Fibroblast of peridontal ligament (primary cell): ENCODE data around the gene CCNY.

Experiments used
- DNase-seq: peaks from one replicate; pipeline ENCODE4 v3.0.0-alpha.2; 2010; ENCODE audit errors: extremely low read depth

CCNY gene

GRCh38 chr10:35452847-35453246, 116.5 kb downstream of the CCNY start:
- no peak for DNase-seq

GRCh38 chr10:35453855-35454532, 117.7 kb downstream of the CCNY start:
- DNase-seq: peak; percentile 69

- DNase-seq: no peak
These were observed 119.9 kb downstream of the CCNY start for GRCh38 chr10:35456153-35456720.

- no peak for DNase-seq
These were observed 120.5 kb downstream of the CCNY start for GRCh38 chr10:35456784-35457183.

GRCh38 chr10:35458500-35459448, 122.5 kb downstream of the CCNY start:
- no peak for DNase-seq

GRCh38 chr10:35459449-35459847, 123.1 kb downstream of the CCNY start:
- DNase-seq: no peak

- peak; percentile 30 for DNase-seq
These were observed 124.6 kb downstream of the CCNY start for GRCh38 chr10:35460852-35461460.

GRCh38 chr10:35462491-35462934, 126.2 kb downstream of the CCNY start:
- no peak for DNase-seq

GRCh38 chr10:35463105-35463867, 127.0 kb downstream of the CCNY start:
- no peak for DNase-seq

GRCh38 chr10:35463878-35464277, 127.6 kb downstream of the CCNY start:
- DNase-seq: no peak

- DNase-seq: no peak
These were observed 128.6 kb downstream of the CCNY start for GRCh38 chr10:35464825-35465456.

- no peak for DNase-seq
These were observed 129.4 kb downstream of the CCNY start for GRCh38 chr10:35465673-35466072.

GRCh38 chr10:35466170-35466569, 129.9 kb downstream of the CCNY start:
- no peak for DNase-seq

- DNase-seq: no peak
These were observed 130.4 kb downstream of the CCNY start for GRCh38 chr10:35466661-35467060.

- DNase-seq: no peak
These were observed 130.9 kb downstream of the CCNY start for GRCh38 chr10:35467186-35467585.

GRCh38 chr10:35470248-35470924, 134.1 kb downstream of the CCNY start:
- no peak for DNase-seq

GRCh38 chr10:35470925-35471315, 134.6 kb downstream of the CCNY start:
- no peak for DNase-seq

- DNase-seq: no peak
These were observed 135.1 kb downstream of the CCNY start for GRCh38 chr10:35471435-35471834.

GRCh38 chr10:35480142-35480541, 143.8 kb downstream of the CCNY start:
- no peak for DNase-seq

- no peak for DNase-seq
These were observed 145.1 kb downstream of the CCNY start for GRCh38 chr10:35481413-35481812.
